ENCODE results near the gene PHACTR3. TPM values are rescaled to one million over a fixed set of nuclear protein-coding genes. Genes with fewer than 3 reads are reported as not detected.

The PHACTR3 gene
- total and polyA plus RNA-seq, 2 of the 8 experiments (the other 6 are each of a cell fraction or from before 2014, with no cell fraction given), result 0.05 to 0.13 TPM

DNA sequence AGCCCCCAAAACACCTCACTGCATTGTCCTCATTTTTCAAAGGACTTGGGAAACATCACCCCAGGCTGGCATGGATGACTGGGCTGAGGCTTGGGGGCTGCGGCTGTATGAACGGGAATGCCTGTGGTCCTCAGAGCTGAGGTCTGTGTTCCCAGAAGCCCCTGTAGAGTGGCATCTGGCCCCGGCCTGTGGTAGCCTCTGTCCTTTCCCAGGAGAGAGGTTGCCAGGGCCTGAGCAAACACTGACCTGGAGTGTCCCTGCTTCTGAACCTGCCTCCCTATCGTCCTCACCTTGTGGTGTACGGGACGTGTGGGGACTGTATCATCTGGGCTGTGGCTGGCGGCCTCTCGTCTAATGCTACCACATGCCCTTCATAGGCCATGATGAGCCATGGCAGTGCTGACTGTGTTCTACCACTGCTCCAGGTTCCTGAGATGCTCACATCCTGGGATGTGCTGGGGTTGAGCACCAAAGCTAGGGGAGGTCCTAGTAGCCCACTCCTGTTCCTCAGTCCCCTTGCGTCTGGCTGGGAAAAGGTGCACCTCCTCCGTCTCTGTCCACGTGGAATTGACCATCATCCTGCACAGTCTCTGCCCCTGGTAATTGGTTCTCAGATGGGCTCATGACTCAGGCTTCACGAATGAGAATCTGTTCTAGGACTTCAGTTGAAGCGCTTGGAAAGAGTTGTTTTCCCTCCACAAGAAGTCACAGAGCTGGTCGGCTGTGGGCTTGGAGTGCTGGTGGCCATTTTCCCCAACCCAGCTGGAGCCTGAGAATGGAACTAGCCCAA lies 27.6 kb downstream of the PHACTR3 start (continued):
- TF ChIP-seq, protein P1, sequence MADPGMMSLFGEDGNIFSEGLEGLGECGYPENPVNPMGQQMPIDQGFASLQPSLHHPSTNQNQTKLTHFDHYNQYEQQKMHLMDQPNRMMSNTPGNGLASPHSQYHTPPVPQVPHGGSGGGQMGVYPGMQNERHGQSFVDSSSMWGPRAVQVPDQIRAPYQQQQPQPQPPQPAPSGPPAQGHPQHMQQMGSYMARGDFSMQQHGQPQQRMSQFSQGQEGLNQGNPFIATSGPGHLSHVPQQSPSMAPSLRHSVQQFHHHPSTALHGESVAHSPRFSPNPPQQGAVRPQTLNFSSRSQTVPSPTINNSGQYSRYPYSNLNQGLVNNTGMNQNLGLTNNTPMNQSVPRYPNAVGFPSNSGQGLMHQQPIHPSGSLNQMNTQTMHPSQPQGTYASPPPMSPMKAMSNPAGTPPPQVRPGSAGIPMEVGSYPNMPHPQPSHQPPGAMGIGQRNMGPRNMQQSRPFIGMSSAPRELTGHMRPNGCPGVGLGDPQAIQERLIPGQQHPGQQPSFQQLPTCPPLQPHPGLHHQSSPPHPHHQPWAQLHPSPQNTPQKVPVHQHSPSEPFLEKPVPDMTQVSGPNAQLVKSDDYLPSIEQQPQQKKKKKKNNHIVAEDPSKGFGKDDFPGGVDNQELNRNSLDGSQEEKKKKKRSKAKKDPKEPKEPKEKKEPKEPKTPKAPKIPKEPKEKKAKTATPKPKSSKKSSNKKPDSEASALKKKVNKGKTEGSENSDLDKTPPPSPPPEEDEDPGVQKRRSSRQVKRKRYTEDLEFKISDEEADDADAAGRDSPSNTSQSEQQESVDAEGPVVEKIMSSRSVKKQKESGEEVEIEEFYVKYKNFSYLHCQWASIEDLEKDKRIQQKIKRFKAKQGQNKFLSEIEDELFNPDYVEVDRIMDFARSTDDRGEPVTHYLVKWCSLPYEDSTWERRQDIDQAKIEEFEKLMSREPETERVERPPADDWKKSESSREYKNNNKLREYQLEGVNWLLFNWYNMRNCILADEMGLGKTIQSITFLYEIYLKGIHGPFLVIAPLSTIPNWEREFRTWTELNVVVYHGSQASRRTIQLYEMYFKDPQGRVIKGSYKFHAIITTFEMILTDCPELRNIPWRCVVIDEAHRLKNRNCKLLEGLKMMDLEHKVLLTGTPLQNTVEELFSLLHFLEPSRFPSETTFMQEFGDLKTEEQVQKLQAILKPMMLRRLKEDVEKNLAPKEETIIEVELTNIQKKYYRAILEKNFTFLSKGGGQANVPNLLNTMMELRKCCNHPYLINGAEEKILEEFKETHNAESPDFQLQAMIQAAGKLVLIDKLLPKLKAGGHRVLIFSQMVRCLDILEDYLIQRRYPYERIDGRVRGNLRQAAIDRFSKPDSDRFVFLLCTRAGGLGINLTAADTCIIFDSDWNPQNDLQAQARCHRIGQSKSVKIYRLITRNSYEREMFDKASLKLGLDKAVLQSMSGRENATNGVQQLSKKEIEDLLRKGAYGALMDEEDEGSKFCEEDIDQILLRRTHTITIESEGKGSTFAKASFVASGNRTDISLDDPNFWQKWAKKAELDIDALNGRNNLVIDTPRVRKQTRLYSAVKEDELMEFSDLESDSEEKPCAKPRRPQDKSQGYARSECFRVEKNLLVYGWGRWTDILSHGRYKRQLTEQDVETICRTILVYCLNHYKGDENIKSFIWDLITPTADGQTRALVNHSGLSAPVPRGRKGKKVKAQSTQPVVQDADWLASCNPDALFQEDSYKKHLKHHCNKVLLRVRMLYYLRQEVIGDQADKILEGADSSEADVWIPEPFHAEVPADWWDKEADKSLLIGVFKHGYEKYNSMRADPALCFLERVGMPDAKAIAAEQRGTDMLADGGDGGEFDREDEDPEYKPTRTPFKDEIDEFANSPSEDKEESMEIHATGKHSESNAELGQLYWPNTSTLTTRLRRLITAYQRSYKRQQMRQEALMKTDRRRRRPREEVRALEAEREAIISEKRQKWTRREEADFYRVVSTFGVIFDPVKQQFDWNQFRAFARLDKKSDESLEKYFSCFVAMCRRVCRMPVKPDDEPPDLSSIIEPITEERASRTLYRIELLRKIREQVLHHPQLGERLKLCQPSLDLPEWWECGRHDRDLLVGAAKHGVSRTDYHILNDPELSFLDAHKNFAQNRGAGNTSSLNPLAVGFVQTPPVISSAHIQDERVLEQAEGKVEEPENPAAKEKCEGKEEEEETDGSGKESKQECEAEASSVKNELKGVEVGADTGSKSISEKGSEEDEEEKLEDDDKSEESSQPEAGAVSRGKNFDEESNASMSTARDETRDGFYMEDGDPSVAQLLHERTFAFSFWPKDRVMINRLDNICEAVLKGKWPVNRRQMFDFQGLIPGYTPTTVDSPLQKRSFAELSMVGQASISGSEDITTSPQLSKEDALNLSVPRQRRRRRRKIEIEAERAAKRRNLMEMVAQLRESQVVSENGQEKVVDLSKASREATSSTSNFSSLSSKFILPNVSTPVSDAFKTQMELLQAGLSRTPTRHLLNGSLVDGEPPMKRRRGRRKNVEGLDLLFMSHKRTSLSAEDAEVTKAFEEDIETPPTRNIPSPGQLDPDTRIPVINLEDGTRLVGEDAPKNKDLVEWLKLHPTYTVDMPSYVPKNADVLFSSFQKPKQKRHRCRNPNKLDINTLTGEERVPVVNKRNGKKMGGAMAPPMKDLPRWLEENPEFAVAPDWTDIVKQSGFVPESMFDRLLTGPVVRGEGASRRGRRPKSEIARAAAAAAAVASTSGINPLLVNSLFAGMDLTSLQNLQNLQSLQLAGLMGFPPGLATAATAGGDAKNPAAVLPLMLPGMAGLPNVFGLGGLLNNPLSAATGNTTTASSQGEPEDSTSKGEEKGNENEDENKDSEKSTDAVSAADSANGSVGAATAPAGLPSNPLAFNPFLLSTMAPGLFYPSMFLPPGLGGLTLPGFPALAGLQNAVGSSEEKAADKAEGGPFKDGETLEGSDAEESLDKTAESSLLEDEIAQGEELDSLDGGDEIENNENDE (IDR thresholded peaks at IDR 0.05; ENCODE audit: insufficient replicate concordance, low read length), result no peak
- TF ChIP-seq TAF1 (IDR thresholded peaks at IDR 0.05; ENCODE audit: low read depth, low read length) (no peak), SRF (IDR thresholded peaks at IDR 0.05; ENCODE audit: low read depth, low read length) (no peak), TCF12 (IDR thresholded peaks at IDR 0.05; ENCODE audit: low read depth, low read length) (no peak), KDM5A (IDR thresholded peaks at IDR 0.05; ENCODE audit: low read length) (no peak)
